ENCODE data around the gene VCPKMT. TPM values are rescaled to one million over a fixed set of nuclear protein-coding genes. Genes with fewer than 3 reads are reported as not detected.

Gene VCPKMT
- total RNA-seq, 2 donors from 2014 or later = 8.1 to 12.2 TPM

DNA sequence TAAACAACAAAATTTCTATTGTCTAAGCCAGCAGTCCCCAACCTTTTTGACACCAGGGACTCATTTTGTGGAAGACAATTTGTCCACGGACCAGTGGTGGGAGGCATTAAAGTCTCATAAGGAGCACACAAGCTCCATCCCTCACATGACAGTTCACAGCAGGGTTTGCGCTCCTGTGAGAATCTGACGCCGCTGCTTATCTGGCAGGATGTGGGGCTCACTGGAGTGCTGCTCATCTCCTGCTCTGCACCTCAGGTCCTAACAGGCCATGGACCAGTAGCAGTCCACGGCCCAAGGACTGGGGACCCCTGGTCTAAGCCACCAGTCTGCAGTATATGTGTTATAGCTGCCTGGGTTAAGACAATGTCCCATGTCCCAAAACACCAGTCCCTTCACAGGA is 27.2 kb downstream of the VCPKMT start:
- no peak for TF ChIP-seq CTCF (IDR thresholded peaks at IDR 0.05)
- no peak overlapping the region for H3K27ac ChIP-seq
- H3K36me3 ChIP-seq = no peaks in the 10 kb centered on the region
- H3K4me1 ChIP-seq (ENCODE audit: control insufficient read depth in 1 of 2, low read depth in 2 of 2) = no peaks in the 10 kb centered on the region
- H3K9me3 ChIP-seq = no peaks in the 10 kb centered on the region
- no peak for DNase-seq (ENCODE audit: low spot score)
- ATAC-seq (ENCODE audit: insufficient number of reproducible peaks, low FRiP score, low read depth) = no peak
- no peaks in the 10 kb centered on the region for H3K27me3 ChIP-seq (replicated peaks; ENCODE audit: insufficient read depth)
- no peak overlapping the region for H3K4me3 ChIP-seq

- no peaks in the 10 kb centered on the region for H3K36me3 ChIP-seq
- no peaks in the 10 kb centered on the region for H3K4me1 ChIP-seq (ENCODE audit: control insufficient read depth in 1 of 2, low read depth in 2 of 2)
- no peak for ATAC-seq (ENCODE audit: insufficient number of reproducible peaks, low FRiP score, low read depth)
- no peaks in the 10 kb centered on the region for H3K27me3 ChIP-seq (replicated peaks; ENCODE audit: insufficient read depth)
- no peak overlapping the region for H3K27ac ChIP-seq
- H3K4me3 ChIP-seq = no peak overlapping the region
- DNase-seq (ENCODE audit: low spot score) = no peak
- H3K9me3 ChIP-seq = no peaks in the 10 kb centered on the region
- no peak for TF ChIP-seq CTCF (IDR thresholded peaks at IDR 0.05)
Observed at GRCh38 chr14:50088731-50089130, 27.6 kb downstream of the VCPKMT start.

GRCh38 chr14:50088117-50088515 is 28.3 kb downstream of the VCPKMT start:
- no peak for TF ChIP-seq CTCF (IDR thresholded peaks at IDR 0.05)
- Histone ChIP-seq H3K27ac (no peak overlapping the region), H3K9me3 (no peaks in the 10 kb centered on the region), H3K4me1 (ENCODE audit: control insufficient read depth in 1 of 2, low read depth in 2 of 2) (no peaks in the 10 kb centered on the region), H3K4me3 (no peak overlapping the region), H3K36me3 (no peaks in the 10 kb centered on the region), H3K27me3 (replicated peaks; ENCODE audit: insufficient read depth) (no peaks in the 10 kb centered on the region)
- no peak for DNase-seq (ENCODE audit: low spot score)
- no peak for ATAC-seq (ENCODE audit: insufficient number of reproducible peaks, low FRiP score, low read depth)

DNA sequence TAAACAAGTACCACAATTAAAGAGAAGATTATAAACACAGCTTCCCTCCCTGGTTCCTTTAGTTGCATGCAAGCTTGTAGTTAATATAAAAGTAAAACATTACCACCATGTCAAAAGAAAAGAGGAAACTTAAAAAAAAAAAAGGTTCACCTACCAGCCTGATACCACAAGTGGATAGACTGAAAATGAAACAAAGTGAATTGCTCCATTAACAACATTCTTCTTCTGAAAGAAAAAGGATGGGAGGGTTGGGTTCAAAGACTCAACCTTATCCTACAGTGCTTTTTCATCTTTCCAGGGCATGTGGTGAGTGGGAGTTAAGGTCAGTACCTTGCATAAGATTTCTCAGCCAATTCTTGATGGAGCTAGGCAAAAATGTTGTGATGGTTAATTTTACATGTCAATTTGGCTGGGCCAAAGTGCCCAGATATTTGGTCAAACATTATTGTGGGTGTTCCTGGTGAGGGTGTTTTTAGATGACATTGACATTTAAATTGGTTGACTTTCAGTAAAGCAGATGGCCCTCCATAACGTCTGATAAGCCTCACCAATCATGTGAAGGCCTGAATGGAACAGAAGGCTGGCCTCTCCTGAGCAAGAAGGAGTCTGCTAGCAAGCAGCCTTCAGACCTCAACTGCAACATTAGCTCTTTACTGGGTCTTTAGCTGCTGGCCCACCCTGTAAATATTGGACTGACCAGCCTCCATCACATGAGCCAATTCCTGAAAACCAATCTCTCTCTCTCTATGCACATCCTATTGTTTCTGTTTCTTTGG is 28.8 kb downstream of the VCPKMT start:
- ATAC-seq (ENCODE audit: insufficient number of reproducible peaks, low FRiP score, low read depth) (no peak), DNase-seq (ENCODE audit: low spot score) (no peak)
- H3K4me3 ChIP-seq = no peak overlapping the region
- H3K36me3 ChIP-seq = no peaks in the 10 kb centered on the region
- no peaks in the 10 kb centered on the region for H3K4me1 ChIP-seq (ENCODE audit: control insufficient read depth in 1 of 2, low read depth in 2 of 2)
- TF ChIP-seq CTCF (IDR thresholded peaks at IDR 0.05) = no peak
- H3K27me3 ChIP-seq (replicated peaks; ENCODE audit: insufficient read depth) = no peaks in the 10 kb centered on the region
- H3K9me3 ChIP-seq = no peaks in the 10 kb centered on the region
- H3K27ac ChIP-seq = no peak overlapping the region

DNA sequence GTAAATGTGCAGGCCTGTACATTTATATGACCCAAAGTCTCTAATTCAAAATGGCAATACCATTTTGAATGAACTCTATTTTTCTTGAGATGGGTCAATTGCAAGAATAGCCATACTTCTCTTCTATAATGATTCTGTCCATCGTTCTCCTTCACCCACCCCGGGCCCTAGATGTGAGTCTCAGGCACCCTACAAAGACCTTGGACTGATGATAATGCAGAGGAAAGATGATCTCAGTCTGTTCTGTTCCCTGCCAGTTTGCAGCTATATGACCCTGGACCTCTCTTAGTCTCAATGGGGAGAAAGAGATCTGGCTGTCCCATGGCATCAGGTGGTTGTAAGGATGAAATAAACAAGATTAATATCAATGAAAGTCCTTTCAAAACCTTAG is 30.1 kb downstream of the VCPKMT start:
- H3K9me3 ChIP-seq = no peaks in the 10 kb centered on the region
- H3K36me3 ChIP-seq = no peaks in the 10 kb centered on the region
- ATAC-seq (ENCODE audit: insufficient number of reproducible peaks, low FRiP score, low read depth) = no peak
- H3K4me3 ChIP-seq = no peak overlapping the region
- H3K27me3 ChIP-seq (replicated peaks; ENCODE audit: insufficient read depth) = no peaks in the 10 kb centered on the region
- no peak for TF ChIP-seq CTCF (IDR thresholded peaks at IDR 0.05)
- no peak overlapping the region for H3K27ac ChIP-seq
- no peaks in the 10 kb centered on the region for H3K4me1 ChIP-seq (ENCODE audit: control insufficient read depth in 1 of 2, low read depth in 2 of 2)
- no peak for DNase-seq (ENCODE audit: low spot score)

Measured in thoracic aorta (tissue), 2 donors.